ENCODE results near the gene GAS2. TPM values are rescaled to one million over a fixed set of nuclear protein-coding genes. Genes with fewer than 3 reads are reported as not detected.

GAS2 gene
- total RNA-seq, 1 experiment from 2014 or later: 1.1 TPM

DNA sequence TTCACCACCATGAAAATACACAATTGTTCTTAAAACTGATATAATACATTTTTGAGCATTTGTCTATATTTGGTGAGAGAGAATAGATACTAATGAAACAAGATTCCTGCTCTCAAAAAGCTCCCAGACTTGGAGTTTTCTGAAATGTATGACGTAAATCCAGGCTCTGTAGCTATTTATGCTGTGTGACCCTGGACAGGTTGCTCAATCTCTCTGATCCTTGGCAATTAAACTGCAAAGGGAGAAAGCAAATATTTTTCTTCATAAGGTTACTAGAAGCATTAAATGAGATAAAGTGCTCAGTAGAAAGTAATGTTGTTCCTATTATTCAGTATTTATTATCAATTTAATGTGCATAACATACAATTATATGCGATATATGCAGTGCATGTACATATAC is 120.6 kb downstream of the GAS2 start:
- no peak for DNase-seq (ENCODE audit: low read depth)

GRCh38 chr11:22787551-22788162 is 121.2 kb downstream of the GAS2 start:
- peak; percentile 26 for DNase-seq (ENCODE audit: low read depth)

GRCh38 chr11:22792497-22792896 is 126.1 kb downstream of the GAS2 start:
- peak; percentile 65 for DNase-seq (ENCODE audit: low read depth)

DNA sequence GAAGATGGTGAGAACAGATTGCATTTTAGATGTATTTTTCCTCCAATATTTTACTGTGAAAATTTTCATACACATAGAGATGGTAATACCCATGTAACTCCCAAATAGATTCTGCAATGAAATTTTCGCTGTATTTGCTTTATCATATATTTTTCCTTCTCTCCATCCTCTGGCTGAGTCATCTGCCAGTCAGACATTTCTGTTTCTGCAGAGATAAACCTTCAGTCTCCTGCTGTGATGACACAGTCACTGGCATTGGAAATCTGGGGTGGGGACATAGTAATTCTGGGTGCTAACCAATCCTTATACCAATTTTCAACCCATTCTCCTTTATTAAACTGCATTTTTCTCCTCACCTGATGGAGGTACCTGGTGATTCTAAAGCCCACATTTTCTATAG is 129.5 kb downstream of the GAS2 start:
- no peak for DNase-seq (ENCODE audit: low read depth)

GRCh38 chr11:22797047-22797446 is 130.6 kb downstream of the GAS2 start:
- no peak for DNase-seq (ENCODE audit: low read depth)

- no peak for DNase-seq (ENCODE audit: low read depth)
These were observed 132.5 kb downstream of the GAS2 start for GRCh38 chr11:22798901-22799300.

- DNase-seq (ENCODE audit: low read depth): no peak
These were observed 134.1 kb downstream of the GAS2 start for GRCh38 chr11:22800482-22800881.

DNA sequence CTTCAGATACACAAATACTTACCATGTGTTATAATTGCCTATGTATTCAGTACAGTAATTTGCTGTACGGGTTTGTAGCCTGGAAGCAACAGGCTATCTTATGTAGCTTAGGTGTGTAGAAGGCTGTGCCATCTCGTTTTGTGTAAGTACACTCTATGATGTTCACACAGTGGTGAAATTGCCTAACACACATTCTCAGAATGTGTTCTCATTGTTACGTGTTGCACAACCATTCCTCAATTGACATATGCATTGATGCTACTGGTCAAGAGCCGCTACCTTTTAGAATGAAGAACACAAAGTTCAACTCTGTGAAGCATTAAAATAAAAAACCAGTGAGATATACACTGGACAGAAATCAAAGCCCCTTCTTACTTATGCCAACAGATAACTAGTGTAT is 136.4 kb downstream of the GAS2 start:
- DNase-seq (ENCODE audit: low read depth): no peak

DNA sequence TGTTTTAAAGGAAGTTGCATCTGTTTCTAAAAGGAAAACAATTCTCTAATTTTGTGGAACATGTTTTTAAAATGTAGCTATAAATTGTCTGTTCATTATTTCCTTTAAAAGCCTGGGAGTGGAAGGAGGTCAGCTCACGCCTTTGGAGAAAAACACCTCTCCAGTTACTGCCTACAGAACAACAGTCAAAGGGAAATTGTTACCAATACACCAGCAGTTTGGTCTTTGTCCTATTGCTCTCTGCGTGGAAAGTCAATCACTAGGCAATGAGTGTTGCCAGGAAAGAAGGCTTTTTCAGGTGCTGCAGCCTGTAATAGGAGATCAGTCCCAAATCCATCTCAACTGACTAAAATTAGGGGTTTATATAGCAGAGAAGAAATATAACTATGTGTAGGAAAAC is 141.0 kb downstream of the GAS2 start:
- no peak for DNase-seq (ENCODE audit: low read depth)

GRCh38 chr11:22807855-22808570 is 141.6 kb downstream of the GAS2 start:
- no peak for DNase-seq (ENCODE audit: low read depth)

DNA sequence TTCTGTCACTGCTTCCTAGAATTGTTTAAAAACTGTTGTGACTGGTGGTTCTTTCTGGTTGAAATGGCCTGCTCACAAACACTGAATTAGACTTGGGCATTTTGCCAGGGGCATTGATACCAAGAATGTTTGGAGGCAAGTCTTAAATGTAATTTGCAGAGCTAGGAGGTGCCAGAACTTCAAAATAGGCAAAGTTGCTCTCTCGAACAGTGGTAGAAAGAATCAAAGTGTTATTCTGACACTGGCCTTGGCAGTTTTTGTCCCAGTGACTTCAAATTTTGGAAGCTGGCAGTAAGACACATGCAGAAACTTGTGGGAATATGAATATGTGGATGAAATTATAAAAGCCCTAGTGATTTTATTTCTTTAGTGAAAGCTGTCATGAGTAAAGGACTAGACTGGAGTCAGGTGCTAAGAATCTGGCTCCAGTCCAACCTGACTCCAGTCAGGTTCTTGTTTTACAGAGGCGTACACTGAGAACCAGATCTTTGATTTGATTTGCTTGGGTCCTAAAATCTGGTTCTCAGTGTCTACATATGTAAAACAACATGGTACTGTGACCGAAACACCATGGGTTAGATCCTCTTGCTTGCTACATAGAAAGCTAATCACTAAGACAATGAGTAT is 142.3 kb downstream of the GAS2 start:
- no peak for DNase-seq (ENCODE audit: low read depth)

GRCh38 chr11:22809893-22810292 is 143.5 kb downstream of the GAS2 start:
- no peak for DNase-seq (ENCODE audit: low read depth)

DNA sequence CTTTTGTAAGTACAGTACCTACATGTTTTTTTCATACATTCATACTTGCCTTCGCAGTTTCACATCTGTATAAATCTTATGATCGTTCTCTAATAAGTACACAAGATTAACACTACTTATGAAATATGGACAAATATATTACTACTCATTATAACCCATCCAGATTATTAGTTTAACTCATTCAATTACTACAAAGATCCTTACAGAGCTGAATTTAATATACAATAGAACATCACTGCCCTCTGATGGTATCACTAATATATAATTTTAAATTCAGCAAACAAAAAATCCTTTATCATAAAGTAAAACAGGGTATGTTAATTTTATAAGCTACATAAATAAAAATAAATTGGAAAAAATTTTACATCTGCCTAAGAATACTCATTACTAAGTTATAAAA is 155.8 kb downstream of the GAS2 start:
- no peak for DNase-seq (ENCODE audit: low read depth)

- no peak for DNase-seq (ENCODE audit: low read depth)
These were observed 162.0 kb downstream of the GAS2 start for GRCh38 chr11:22828373-22828772.

- DNase-seq (ENCODE audit: low read depth): peak; percentile 77
These were observed 163.0 kb downstream of the GAS2 start, which contains the start of gene SVIP for GRCh38 chr11:22829231-22830081. Gene SVIP (minus strand): TSS chr11:22829801. CDS start chr11:22829748, 53 bp downstream.

- no peak for DNase-seq (ENCODE audit: low read depth)
These were observed 163.6 kb downstream of the GAS2 start for GRCh38 chr11:22830082-22830414.

DNA sequence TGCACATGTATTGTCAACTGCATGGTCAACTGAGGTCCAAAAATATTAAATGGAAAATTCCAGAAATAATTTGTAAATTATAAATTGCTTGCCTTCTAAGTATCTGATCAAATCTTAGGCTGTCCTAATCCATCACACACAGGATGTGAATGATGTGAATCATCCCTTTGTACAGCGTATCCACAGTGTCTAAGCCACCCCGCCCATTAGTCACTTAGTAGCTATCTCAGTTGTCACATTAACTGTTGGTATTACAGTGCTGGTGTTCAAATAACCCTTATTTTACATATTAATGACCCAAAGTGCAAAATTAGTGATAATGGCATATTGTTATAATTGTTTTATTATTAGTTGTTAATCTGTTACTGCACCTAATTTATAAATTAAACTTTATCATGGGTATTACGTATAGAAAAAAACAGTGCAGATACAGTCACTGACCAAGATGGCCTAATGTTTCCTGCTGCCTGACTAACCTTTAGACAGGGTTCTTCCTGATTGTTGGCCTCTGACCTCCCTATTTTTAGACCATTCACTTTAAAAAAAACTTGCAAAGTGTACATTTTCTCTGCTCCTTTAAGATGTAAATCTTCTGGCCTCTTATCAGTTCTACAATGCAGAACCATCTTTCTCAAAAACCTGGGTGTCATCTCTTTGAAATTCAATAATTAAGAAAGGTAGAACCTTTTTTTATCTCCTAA is 166.1 kb downstream of the GAS2 start:
- DNase-seq (ENCODE audit: low read depth): peak; percentile 2

DNA sequence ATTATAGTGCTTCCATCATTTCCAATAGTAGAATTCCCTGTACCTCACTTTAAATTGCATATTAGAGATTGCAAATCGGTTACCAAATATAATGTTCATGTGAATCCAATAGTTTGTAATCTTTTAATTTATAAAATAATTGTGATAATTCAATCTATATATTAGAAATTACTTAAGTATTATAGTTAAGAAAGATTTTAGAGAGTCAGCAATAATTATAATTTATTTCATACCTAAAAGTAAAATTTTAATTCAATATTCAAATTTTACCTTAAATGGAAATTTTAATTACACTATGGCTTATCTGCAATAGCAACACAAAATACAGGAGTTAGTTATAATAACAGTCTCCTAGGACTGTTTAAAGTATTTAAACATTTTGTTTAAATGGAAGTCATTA is 180.3 kb downstream of the GAS2 start:
- DNase-seq (ENCODE audit: low read depth): no peak

DNA sequence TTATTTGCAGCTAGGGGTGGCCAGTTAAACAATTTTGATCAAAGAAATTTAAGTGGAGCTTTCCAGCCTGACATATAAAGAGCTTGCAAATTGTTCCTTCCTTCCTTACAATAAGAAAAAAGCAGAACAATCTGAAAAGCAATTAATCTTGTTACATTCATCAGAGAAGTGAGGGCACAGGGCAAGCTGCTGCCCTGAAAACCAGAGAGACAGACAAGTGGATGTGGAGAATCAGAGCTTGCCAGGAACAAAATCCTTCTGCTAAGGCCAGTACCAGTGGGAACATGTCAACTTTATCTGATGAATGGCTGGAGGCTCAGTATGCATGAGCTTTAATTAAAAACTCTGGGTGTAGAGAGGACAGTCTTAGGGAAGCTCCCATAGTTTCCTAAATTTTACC is 185.1 kb downstream of the GAS2 start:
- no peak for DNase-seq (ENCODE audit: low read depth)

DNA sequence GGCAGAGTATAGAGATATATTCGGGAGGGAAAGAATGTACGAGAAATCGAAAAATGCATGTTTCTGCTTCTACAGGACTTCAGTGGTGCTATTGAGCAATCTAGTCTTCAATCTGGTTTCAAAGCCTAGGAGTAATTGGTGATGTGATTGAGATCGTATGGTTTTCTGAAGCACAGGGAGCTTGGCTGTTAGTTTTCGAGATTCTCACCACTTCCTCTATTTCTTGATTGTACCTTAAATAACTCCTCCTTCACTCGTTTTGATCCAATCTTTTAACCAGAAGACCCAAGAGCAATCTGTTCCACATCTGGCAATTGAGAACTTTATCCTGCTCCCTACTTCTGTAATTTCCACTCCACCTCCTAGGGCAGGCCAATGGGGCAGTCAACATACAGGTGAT is 193.3 kb downstream of the GAS2 start:
- DNase-seq (ENCODE audit: low read depth): no peak

- no peak for DNase-seq (ENCODE audit: low read depth)
These were observed 193.8 kb downstream of the GAS2 start, which contains the start of gene CCDC179 for GRCh38 chr11:22860241-22860640. Gene CCDC179 (minus strand): TSS chr11:22860474. CDS start chr11:22860421, 53 bp downstream.
